ENCODE results near the gene TRPM6.
"Not testable (repeated sequence)": the region's sequence is repeated elsewhere in the genome, so short reads cannot be mapped to it uniquely, and the experiment has no call there.

The TRPM6 gene

DNA sequence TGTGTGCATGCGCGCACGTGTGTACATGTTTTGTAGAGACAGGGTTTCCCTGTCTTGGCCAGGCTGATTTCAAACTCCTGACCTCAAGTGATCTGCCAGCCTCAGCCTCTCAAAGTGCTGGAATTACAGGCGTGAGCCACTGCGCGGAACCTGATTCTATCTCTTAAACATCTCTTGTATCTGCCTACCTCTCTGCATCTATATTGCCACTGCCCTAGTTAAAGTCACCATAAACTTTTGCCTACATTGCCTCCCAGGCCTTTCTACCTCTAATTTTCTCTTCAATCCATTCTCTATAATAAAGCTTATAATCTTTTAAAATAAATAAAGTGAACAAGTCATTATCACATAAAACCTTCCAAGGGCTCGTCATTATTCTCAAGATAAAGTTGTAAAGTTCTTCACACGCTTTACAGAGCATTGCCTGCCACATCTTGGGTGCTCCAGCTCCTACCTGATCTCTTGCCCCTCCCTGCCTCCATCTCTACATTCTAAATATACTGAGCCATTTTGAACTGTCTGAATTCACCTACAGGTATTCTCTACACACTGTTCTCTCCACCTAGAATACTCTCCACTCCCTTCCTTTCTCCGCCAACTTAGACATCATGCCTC, 15.0 kb downstream of the TRPM6 start:
- Histone ChIP-seq H3K36me3 (ENCODE audit: insufficient read depth, low read length) (no peaks in the 10 kb centered on the region), H3K27me3 (ENCODE audit: insufficient read depth, low read length) (no peaks in the 10 kb centered on the region), H3K9me3 (ENCODE audit: low read length) (no peaks in the 10 kb centered on the region), H3K4me1 (ENCODE audit: insufficient read depth, low read length) (no peaks in the 10 kb centered on the region), H2AFZ (ENCODE audit: low read depth, low read length) (no peak overlapping the region), H3K4me3 (ENCODE audit: low read length) (no peak overlapping the region)

DNA sequence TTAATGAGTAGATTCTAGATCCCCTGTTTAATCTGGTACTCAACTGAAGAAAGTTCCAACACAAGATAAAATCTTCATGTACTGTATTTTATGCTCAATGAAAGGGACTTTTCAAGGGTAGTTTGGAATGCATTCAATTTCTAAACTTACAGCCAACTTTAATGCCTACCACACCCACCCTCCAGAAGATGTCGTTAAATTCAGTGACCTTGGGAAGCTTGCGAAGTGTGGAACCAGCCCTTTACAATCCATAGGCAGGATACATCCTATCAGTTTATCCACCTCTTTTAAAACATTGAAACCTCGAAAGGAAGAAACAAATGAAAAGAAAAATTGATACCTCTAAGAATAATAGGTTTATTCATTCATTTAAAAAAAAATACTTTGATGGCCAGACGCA, 20.2 kb downstream of the TRPM6 start:
- H3K9me3 ChIP-seq (ENCODE audit: low read length) = no peaks in the 10 kb centered on the region
- no peaks in the 10 kb centered on the region for H3K4me1 ChIP-seq (ENCODE audit: insufficient read depth, low read length)
- H3K36me3 ChIP-seq (ENCODE audit: insufficient read depth, low read length) = no peaks in the 10 kb centered on the region
- no peaks in the 10 kb centered on the region for H3K27me3 ChIP-seq (ENCODE audit: insufficient read depth, low read length)
- no peak overlapping the region for H3K4me3 ChIP-seq (ENCODE audit: low read length)
- no peak overlapping the region for H2AFZ ChIP-seq (ENCODE audit: low read depth, low read length)

DNA sequence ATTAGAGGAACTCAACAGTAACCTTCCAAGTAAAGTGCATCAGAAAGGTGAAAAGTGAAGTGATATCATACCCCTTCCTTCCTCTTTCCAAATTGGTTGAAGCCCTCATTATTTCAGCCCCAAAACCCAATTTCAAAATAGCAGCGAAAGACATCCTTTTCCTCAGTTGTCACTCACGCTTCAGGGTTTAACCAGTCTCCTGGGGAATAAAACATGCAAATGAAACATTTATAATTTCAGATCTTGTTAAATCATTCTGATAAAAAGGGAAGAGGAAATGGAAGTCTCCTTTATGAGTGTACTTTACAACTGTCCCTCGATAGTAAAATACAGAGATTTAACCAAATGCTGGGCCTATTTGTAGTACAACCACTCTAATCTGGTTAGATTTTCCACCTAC, 22.5 kb downstream of the TRPM6 start:
- Histone ChIP-seq H3K4me1 (ENCODE audit: insufficient read depth, low read length) (no peaks in the 10 kb centered on the region), H3K9me3 (ENCODE audit: low read length) (no peaks in the 10 kb centered on the region), H3K4me3 (ENCODE audit: low read length) (no peak overlapping the region), H3K36me3 (ENCODE audit: insufficient read depth, low read length) (no peaks in the 10 kb centered on the region), H3K27me3 (ENCODE audit: insufficient read depth, low read length) (no peaks in the 10 kb centered on the region), H2AFZ (ENCODE audit: low read depth, low read length) (no peak overlapping the region)

DNA sequence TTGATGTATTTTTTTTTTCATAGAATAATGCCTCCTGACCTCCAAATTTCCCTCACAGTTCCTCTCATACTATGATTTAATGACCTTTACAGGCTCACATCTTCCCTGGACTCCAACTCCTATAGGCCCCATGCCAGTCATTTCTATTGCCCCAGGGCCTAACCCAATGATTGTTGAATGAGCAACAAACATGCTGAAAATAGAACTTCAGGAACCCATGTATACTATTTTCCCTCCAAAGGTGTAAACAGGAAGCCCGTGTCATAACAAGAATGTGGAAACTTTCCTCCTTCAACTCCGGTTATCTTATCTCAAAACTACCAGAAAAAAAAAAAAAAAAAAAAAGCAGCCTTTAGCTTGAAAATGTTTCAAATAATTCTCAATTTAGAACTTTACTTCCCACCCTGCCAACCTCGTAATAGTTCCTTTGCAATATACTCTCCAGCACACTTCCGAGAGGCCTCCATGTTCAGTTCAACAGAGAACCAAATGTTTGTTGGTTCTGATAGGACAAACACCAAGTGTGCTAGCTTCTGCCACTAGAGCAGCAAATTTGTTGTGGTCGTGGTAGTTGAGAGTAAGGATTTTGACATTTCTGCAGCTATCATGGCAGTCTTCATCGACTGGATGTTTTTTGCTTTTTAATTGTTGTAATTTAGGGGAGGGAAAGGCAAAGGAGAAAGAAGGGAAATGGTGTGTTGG, 25.8 kb downstream of the TRPM6 start:
- Histone ChIP-seq H3K27me3 (ENCODE audit: insufficient read depth, low read length) (no peaks in the 10 kb centered on the region), H2AFZ (ENCODE audit: low read depth, low read length) (no peak overlapping the region), H3K4me1 (ENCODE audit: insufficient read depth, low read length) (no peaks in the 10 kb centered on the region), H3K4me3 (ENCODE audit: low read length) (no peak overlapping the region), H3K36me3 (ENCODE audit: insufficient read depth, low read length) (no peaks in the 10 kb centered on the region), H3K9me3 (ENCODE audit: low read length) (no peaks in the 10 kb centered on the region)

DNA sequence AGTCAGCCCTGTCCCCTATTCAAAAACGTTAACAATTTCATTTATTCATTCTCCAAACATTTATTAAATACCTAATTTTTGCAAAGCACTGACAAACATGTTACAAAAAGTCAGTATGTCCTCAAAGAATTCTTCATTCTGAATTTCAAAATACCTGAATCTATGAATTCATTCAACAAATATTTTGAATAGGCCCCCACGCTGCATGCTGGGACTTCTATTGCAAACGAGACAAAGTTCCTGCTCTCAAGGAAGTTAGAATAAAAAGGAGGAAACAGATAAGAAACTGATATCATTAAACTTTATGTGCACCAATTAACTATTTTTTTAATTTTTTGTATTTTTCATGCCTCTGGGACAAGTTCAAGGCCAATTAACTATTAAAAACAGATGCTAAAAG, 26.6 kb downstream of the TRPM6 start:
- Histone ChIP-seq H3K27me3 (ENCODE audit: insufficient read depth, low read length) (no peaks in the 10 kb centered on the region), H3K4me1 (ENCODE audit: insufficient read depth, low read length) (no peaks in the 10 kb centered on the region), H3K9me3 (ENCODE audit: low read length) (no peaks in the 10 kb centered on the region), H3K4me3 (ENCODE audit: low read length) (no peak overlapping the region), H2AFZ (ENCODE audit: low read depth, low read length) (no peak overlapping the region), H3K36me3 (ENCODE audit: insufficient read depth, low read length) (no peaks in the 10 kb centered on the region)

DNA sequence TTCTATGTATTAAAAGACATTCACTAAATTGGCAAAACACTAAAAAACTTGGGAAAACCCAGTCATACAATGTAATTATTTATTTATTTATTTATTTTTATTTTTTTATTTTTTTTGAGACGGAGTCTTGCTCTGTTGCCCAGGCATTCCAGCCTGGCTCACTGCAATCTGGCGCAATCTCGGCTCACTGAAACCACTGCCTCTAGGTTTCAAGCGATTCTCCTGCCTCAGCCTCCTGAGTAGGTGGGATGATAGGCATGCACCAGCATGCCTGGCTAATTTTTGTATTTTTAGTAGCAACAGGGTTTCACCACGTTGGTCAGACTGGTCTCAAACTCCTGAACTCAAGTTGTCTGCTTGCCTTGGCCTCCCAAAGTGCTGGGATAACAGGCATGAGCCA, 27.5 kb downstream of the TRPM6 start:
- H3K4me1 ChIP-seq (ENCODE audit: insufficient read depth, low read length); H3K36me3 ChIP-seq (ENCODE audit: insufficient read depth, low read length); H3K27me3 ChIP-seq (ENCODE audit: insufficient read depth, low read length); H3K4me3 ChIP-seq (ENCODE audit: low read length); H2AFZ ChIP-seq (ENCODE audit: low read depth, low read length); H3K9me3 ChIP-seq (ENCODE audit: low read length): not testable (repeated sequence)

DNA sequence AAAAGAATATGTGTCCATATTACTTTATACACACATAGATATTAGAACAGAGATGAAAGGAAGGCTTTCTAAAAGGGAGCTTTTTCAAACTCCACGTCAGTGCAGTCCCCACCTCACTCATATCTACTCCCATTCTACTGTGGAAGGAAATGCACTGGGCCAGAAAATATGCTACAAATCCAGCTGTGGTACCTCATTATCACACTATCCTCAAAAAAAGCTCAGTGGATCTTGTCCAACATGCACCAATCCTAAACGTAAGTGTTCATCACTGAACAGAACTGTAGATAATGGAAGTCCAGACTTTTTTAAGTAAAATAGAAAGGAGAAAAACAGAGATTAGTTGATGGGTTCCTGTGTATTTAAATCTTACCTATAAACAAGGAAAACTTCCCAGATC, 27.9 kb downstream of the TRPM6 start:
- Histone ChIP-seq H3K9me3 (ENCODE audit: low read length) (no peaks in the 10 kb centered on the region), H3K4me3 (ENCODE audit: low read length) (no peak overlapping the region), H3K27me3 (ENCODE audit: insufficient read depth, low read length) (no peaks in the 10 kb centered on the region), H3K4me1 (ENCODE audit: insufficient read depth, low read length) (no peaks in the 10 kb centered on the region), H3K36me3 (ENCODE audit: insufficient read depth, low read length) (no peaks in the 10 kb centered on the region), H2AFZ (ENCODE audit: low read depth, low read length) (no peak overlapping the region)

DNA sequence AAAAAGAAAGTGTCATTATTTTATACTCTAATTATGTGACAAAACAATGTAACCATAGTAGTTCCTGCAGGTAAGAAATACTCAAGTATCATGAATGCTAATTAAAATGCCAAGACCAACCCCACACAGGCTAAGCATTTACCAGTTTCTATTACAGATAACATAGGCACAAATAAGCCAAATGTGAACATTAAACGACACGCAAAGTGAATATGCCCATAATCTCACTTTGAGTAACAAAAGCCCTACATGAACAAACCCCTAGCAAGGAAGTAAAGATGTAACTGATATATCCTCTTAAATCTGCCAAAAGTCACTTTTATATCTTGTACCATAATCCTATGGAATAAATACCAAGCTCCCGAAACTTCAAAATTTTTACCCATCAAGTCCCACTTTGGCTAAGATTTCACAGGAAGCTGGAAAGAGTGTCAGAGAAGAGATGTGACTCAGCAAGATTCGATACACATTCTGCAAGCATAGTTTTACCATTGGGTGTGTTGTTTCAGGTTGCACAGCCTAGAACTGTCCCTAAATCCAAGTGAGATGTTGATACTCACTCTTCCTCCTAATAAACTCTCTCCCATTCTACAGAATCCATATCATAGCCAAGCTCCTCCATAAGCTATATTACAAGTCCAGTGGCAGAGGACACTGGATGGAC, 28.8 kb downstream of the TRPM6 start:
- Histone ChIP-seq H2AFZ (ENCODE audit: low read depth, low read length) (no peak overlapping the region), H3K4me3 (ENCODE audit: low read length) (no peak overlapping the region), H3K27me3 (ENCODE audit: insufficient read depth, low read length) (no peaks in the 10 kb centered on the region), H3K4me1 (ENCODE audit: insufficient read depth, low read length) (no peaks in the 10 kb centered on the region), H3K9me3 (ENCODE audit: low read length) (no peaks in the 10 kb centered on the region), H3K36me3 (ENCODE audit: insufficient read depth, low read length) (no peaks in the 10 kb centered on the region)

DNA sequence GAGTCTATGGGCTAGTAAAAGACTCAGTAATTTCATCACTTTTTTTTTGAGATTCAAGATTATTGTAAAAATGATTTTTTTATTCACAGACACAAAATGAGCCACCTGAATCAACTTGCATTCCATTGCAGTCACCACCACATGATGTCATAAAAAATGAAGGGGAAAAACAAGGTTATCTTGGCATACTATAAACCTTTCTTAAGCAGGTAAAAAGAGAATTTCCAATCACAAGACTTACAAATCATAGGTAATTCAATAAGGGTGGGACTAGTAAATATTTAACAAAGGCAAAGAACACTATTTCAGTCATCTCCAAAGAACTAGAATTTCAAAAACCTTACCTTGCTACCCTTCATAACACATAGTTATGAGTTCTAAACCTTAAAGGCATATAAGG, 30.7 kb downstream of the TRPM6 start:
- Histone ChIP-seq H3K9me3 (ENCODE audit: low read length) (no peaks in the 10 kb centered on the region), H2AFZ (ENCODE audit: low read depth, low read length) (no peak overlapping the region), H3K36me3 (ENCODE audit: insufficient read depth, low read length) (no peaks in the 10 kb centered on the region), H3K4me3 (ENCODE audit: low read length) (no peak overlapping the region), H3K27me3 (ENCODE audit: insufficient read depth, low read length) (no peaks in the 10 kb centered on the region), H3K4me1 (ENCODE audit: insufficient read depth, low read length) (no peaks in the 10 kb centered on the region)

DNA sequence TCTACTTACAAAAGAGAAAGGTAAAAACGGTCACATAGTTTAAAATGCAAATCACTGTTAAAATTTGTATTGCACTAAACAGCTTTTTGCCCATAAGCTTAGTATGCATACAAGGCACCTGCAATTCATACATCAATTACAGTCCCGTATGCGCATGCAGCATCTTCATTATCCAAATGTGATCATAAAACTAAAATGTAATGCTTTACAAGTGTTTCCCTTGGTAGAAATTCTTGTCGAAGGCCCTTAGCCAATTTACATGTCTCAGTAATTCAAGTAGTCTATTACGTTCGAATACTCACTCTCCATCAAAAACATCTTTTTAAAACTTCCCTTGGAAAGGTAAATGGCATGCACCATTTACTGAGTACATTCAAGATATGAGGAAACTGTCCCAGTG, 32.6 kb downstream of the TRPM6 start:
- H3K4me1 ChIP-seq (ENCODE audit: insufficient read depth, low read length) = no peaks in the 10 kb centered on the region
- no peaks in the 10 kb centered on the region for H3K36me3 ChIP-seq (ENCODE audit: insufficient read depth, low read length)
- H3K4me3 ChIP-seq (ENCODE audit: low read length) = no peak overlapping the region
- H3K9me3 ChIP-seq (ENCODE audit: low read length) = no peaks in the 10 kb centered on the region
- H2AFZ ChIP-seq (ENCODE audit: low read depth, low read length) = no peak overlapping the region
- no peaks in the 10 kb centered on the region for H3K27me3 ChIP-seq (ENCODE audit: insufficient read depth, low read length)

DNA sequence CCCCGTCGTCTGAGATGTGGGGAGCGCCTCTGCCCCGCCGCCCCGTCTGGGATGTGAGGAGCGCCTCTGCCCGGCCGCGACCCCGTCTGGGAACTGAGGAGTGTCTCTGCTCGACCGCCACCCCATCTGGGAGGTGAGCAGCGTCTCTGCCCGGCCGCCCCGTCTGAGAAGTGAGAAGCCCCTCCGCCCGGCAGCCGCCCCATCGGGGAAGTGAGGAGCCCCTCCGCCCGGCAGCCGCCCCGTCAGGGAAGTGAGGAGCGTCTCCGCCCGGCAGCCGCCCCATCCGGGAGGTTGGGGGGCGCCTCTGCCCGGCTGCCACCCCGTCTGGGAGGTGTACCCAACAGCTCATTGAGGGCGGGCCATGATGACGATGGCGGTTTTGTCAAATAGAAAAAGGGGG, 34.7 kb downstream of the TRPM6 start:
- H3K27me3 ChIP-seq (ENCODE audit: insufficient read depth, low read length); H3K4me1 ChIP-seq (ENCODE audit: insufficient read depth, low read length); H3K9me3 ChIP-seq (ENCODE audit: low read length); H3K4me3 ChIP-seq (ENCODE audit: low read length); H2AFZ ChIP-seq (ENCODE audit: low read depth, low read length); H3K36me3 ChIP-seq (ENCODE audit: insufficient read depth, low read length): not testable (repeated sequence)

DNA sequence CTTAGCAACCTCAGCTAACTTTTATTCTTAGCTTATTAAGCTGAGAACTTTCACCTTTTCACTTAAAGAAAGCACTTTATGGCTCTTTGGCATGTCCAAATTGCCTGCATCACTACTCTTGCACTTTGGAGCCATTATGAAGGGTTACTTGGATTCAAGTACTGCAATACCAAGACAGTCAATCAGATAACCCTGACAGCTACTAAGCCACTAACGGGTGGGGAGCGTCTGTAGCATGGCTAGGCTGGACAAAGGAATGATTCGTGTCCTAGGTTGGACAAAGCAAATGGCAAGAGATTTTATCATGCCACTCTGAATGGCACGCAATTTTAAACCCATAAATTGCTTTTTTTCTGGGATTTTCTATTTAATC, 39.6 kb downstream of the TRPM6 start:
- no peaks in the 10 kb centered on the region for H3K9me3 ChIP-seq (ENCODE audit: low read length)
- no peak overlapping the region for H2AFZ ChIP-seq (ENCODE audit: low read depth, low read length)
- no peaks in the 10 kb centered on the region for H3K27me3 ChIP-seq (ENCODE audit: insufficient read depth, low read length)
- H3K4me3 ChIP-seq (ENCODE audit: low read length) = no peak overlapping the region
- no peaks in the 10 kb centered on the region for H3K36me3 ChIP-seq (ENCODE audit: insufficient read depth, low read length)
- H3K4me1 ChIP-seq (ENCODE audit: insufficient read depth, low read length) = no peaks in the 10 kb centered on the region

DNA sequence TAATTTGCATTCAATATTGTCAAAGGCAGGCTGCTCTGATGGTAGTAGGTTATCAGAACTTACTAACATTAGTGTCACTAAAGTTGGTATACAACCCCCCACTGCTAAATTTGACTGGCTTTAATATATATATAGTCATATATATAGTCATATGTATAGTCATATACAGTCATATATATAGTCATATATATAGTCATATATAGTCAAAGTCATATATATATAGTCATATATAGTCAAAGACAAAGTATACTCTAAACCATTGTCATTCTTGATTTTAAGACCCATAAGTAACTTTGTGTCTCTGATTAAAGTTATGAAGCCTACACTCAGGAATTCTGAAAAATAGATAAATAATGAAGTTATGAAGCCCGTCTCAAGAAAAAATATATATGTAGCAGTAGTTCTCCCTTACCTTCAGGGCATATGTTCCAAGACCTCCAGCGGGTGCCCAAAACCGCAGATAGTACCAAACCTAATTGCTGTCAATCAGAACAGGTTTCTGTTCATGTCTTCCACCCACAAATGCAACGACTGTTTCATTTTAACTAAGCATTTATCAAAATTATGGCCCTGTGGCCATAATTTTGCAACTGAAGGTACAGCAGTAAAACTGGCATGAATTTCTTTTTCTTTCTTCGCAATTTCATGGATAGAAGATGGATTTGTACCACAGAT, 40.1 kb downstream of the TRPM6 start:
- Histone ChIP-seq H2AFZ (ENCODE audit: low read depth, low read length) (no peak overlapping the region), H3K27me3 (ENCODE audit: insufficient read depth, low read length) (no peaks in the 10 kb centered on the region), H3K36me3 (ENCODE audit: insufficient read depth, low read length) (no peaks in the 10 kb centered on the region), H3K9me3 (ENCODE audit: low read length) (no peaks in the 10 kb centered on the region), H3K4me3 (ENCODE audit: low read length) (no peak overlapping the region), H3K4me1 (ENCODE audit: insufficient read depth, low read length) (no peaks in the 10 kb centered on the region)

Data from neuron (in vitro differentiated cells).